Renal pelvis (tissue), 12 donors: Measurements from ENCODE around the gene CAMP. TPM values are rescaled to one million over a fixed set of nuclear protein-coding genes. Genes with fewer than 3 reads are reported as not detected.
A peak's percentile ranks its signal among the peaks of the same experiment; 100 is the strongest.

ENCODE experiments used
- DNase-seq: peaks from one replicate; pipeline ENCODE4 v3.0.0-alpha.2; 2013
- long read RNA-seq, 16 experiments: transcript quantifications; one replicate each; lab custom pipeline, GENCODE V29; 2026
- polyA plus RNA-seq, 3 donors: library from polyadenylated mRNA; unstranded; fragments of 120-200 nt; gene quantifications; one replicate each; pipeline ENCODE4 v1.2.1, GENCODE V29; 2013; ENCODE audit not compliant: insufficient read length in 3 of 3

The CAMP gene, protein sequence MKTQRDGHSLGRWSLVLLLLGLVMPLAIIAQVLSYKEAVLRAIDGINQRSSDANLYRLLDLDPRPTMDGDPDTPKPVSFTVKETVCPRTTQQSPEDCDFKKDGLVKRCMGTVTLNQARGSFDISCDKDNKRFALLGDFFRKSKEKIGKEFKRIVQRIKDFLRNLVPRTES
- 1 to 10 TPM in 2 of 3 donors, under 1 TPM in 1; 0.62 to 1.6 (median 1.5) TPM for polyA plus RNA-seq
- long read RNA-seq, donor 1, transcript CAMP-201 (4 exons, 745 nt): major isoform, 6 of 6 reads
- long read RNA-seq, donor 1, partial matches to known transcripts: 0 of 6 reads
- long read RNA-seq, donor 1, other reads (novel, unspliced or antisense): 0 of 6 reads
- long read RNA-seq, donor 2, transcript CAMP-201 (4 exons, 745 nt): major isoform, 5 of 5 reads
- long read RNA-seq, donor 2, partial matches to known transcripts: 0 of 5 reads
- long read RNA-seq, donor 2, other reads (novel, unspliced or antisense): 0 of 5 reads
- long read RNA-seq, donor 3: 0 reads
- long read RNA-seq, donor 4, partial matches to known transcripts: 0 of 1 reads
- long read RNA-seq, donor 4, other reads (novel, unspliced or antisense): 0 of 1 reads
- long read RNA-seq, donor 5: 0 reads
- long read RNA-seq, donor 6, partial matches to known transcripts: 0 of 1 reads
- long read RNA-seq, donor 6, other reads (novel, unspliced or antisense): 0 of 1 reads
- long read RNA-seq, donor 7, partial matches to known transcripts: 0 of 3 reads
- long read RNA-seq, donor 7, other reads (novel, unspliced or antisense): 0 of 3 reads
- long read RNA-seq, donor 8, partial matches to known transcripts: 0 of 1 reads
- long read RNA-seq, donor 8, other reads (novel, unspliced or antisense): 0 of 1 reads
- long read RNA-seq, donor 9, partial matches to known transcripts: 0 of 2 reads
- long read RNA-seq, donor 9, other reads (novel, unspliced or antisense): 0 of 2 reads
- long read RNA-seq, donor 10: 0 reads
- long read RNA-seq, donor 11, partial matches to known transcripts: 0 of 1 reads
- long read RNA-seq, donor 11, other reads (novel, unspliced or antisense): 0 of 1 reads
- long read RNA-seq, donor 12, partial matches to known transcripts: 0 of 1 reads
- long read RNA-seq, donor 12, other reads (novel, unspliced or antisense): 0 of 1 reads
- long read RNA-seq, donor 13: 0 reads
- long read RNA-seq, donor 14: 0 reads
- long read RNA-seq, donor 15: 0 reads
- long read RNA-seq, donor 16: 0 reads

DNA sequence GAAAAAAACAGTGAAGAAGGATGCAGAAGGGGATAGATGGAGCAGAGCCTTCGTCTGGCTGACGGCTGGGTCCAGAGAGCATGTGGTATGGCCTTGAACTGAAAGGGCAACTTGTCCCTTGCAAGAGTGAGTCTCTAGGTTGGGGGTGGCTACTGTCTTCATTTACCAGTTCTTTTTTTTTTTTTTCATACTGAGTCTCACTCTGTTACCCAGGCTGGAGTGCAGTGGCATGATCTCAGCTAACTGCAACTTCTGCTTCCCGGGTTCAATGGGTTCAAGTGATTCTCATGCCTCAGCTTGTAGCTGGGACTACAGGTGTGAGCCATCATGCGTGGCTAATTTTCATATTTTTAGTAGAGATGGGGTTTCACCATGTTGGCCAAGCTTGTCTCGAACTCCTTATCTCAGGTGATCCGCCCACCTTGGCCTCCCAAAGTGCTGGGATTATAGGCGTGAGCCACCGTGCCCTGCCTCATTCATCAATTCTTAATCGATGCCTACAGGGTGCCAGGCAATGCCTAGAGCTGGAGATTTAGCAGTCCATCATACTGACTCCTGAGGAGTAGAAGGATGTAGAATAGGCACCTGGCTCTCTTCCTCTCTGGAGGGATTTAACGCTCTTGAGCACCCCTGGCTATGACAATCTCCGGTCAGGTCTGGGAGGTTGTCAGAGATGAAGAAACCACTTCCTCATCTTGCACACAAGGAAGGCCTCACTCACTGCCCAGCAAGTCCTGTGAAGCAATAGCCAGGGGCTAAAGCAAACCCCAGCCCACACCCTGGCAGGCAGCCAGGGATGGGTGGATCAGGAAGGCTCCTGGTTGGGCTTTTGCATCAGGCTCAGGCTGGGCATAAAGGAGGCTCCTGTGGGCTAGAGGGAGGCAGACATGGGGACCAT lies at the start of gene CAMP:
Gene CAMP, plus strand, starts transcription at position 880 of the 898 bp plus-strand sequence. Its CDS starts 17 bp downstream, at position 897.
- no peak for DNase-seq

DNA sequence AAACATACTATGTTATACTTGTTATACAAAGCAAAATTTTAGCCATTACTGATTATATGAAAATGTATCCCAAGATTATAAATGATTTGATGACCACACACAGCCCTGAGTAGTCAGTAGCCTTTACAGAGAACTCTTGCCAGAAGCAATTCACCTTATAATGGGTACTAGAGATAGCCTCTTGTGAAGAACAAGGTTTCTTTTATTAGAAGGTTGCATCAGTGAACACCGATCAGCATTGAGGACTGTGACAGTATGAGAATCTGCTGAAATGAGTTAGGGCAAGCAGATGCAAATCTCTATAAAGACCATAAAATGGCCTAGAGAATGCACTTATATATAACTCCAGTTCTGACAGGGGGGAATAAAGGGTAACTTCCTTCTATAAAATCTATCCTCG lies 45.2 kb upstream of the CAMP start:
- DNase-seq: no peak

- DNase-seq: no peak
Observed at GRCh38 chr3:48180021-48180420, 43.3 kb upstream of the CAMP start.

DNA sequence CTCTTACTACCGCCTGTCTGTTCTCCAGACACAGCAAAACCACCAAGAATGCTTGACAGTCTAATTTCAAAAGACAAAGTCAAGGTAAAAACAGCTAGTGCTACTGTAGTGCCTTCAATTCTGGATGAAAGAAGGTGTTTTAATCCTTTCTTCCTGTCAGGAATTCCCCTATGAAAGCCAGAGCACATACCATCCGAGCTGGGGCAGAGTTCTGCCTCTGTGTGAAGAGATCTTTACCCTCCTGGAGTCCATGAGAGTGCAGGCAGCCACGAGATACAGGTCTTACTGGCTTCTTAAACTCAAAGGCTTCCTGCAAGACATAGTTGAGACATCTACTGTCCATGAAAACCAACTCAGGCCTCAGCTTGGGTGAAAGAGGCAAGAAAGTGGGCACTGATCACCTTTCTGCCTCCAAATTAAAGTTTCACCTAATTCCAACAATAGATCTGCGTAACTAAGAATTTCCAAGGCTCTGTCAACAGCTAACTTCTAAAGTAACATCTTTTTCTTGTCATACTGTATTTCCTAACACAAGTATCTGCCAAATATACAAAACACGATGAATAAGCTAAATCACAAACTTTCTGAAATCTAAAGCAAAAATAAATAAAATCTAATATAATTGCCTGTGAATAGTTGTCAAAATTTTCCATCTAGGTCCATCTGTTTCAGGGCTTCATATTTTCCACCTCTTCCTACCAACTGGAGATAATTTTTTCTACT lies 42.6 kb upstream of the CAMP start:
- DNase-seq: no peak

DNA sequence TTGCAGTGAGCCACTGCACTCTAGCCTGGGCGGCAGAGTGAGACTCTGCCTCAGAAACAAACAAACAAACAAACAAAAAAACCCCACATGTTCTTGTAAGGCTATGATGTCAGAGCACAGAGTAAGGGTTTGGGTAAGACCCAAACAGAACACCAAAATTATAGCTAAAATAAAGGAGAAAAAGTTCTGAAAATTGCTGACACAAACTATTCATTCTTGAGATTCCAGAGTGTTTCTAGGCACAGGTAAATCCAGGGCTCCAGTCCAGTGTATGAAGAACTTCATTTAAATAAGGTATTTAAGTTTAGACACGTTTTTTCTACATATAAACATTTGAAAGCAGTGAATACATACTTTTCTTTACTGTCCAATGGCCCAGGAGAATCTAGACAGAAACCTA lies 39.0 kb upstream of the CAMP start:
- no peak for DNase-seq

DNA sequence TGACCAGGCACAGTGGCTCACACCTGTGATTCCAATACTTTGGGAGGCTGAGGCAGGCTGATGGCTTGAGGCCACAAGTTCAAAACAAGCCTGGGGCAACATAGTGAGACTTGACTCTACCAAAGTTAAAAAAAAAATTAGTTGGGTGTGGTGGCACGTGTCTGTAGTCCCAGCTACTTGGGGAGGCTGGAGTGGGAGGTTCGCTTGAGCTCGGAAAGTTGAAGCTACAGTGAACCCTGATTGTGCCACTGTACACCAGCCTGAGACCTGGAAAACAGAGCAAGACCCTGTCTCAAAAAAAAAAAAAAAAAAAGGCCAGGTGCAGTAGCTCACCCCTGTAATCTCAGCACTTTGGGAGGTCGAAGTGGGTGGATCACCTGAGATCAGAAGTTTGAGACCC lies 38.2 kb upstream of the CAMP start:
- DNase-seq: no peak

GRCh38 chr3:48186631-48187300 lies 36.5 kb upstream of the CAMP start:
- DNase-seq: no peak

GRCh38 chr3:48187301-48187578 lies 36.1 kb upstream of the CAMP start:
- no peak for DNase-seq

DNA sequence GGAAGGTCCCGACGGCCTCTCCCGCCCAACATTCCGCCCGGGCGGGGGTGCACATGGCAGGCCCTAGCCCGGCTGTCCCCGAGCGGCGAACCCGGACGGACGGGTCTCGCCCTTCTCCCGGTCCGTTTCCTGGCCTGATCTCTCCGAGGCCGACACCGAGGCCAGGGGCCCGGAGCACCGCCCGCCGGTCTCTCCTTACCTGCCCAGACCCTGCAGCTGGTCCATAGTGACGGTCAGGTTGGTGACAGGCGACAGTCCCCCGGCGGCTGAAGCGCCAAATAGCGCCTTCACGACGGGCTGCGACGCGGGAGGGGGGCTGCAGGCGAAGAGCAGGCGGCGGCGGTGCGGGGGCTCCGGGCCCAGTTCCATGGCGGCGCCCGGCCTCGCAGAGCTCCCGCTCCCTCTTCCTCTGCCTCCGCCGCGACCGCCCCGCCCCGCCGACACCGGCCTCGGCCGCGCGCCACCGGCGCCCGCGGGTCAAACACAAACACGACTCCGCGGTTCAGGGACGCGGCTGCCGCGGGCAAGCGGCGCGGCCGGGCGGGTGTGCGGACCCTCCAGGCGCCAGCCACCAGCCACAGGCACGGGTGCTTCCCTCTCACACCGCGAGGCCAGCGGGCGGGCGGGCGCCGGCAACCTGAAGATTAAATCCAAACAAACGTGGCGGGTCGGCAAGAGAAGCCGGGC lies 35.6 kb upstream of the CAMP start:
- peak; percentile 83 for DNase-seq

DNA sequence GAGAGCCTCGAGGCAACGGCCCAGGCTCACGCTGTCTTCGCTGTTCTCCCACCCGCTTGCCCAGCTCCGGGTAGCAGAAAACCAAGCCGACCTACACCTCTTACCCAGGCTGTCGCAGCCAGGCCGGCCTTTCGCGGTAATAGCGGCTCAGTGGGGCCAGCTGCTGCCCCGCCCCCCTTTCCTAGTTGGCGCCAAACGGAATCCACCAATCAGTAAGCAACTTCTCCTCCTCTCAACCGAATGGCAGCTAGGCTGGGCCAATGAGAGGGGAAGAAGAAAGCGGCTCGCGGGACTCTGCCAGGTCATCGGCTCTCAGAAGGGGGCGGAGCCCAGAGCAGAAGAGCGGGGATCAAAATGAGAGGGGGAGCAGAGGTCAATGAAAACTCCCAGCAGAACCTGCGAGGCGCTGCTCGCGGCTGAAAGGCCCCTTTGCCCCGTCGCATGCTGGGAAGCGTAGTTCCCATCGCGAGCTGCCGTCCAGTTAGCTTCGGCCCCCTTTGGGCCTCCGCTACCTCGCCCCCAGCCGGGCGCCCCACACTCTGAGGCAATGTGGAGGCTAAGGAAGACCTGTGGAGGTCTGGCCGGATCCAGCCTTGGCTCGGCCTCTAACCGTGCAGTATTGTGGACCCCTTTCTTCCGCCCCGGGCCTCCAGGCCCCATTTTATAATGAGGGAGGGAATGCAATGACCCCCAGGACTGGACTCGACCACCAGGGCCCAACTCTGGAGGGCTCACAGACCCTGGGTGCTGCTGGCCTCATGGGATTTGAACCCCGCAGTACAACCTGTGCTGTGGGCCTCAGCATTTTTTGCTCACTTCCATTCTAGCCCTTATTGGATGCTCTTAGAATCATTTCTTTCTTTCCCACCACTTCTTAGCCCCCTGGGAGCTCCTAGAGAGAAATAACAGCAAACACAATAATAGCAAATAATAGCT lies 34.8 kb upstream of the CAMP start, which contains the start of gene CDC25A:
Gene CDC25A, minus strand, starts transcription at position 152 of the 936 bp plus-strand sequence. CDS start 470 bp downstream, outside the sequence.
- peak; percentile 100 for DNase-seq

DNA sequence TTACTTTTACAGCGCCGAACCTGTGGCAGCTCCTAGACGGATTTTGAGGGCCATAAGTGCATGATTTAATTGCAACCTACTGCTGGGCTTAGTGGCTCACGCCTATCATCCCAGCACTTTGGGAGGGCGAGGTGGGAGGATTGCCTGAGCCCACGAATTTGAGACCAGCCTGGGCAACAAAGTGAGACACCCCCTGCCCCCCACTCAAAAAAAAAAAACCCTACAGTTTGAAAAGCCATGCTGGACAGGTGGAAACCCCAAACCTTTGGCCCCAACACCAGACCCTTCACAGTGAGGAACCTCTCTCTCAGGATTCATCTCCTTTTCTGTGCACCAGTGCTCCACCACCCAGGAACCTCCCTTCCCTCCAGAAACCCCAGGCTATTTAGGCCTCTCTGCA lies 34.0 kb upstream of the CAMP start:
- no peak for DNase-seq

- DNase-seq: no peak
Observed at GRCh38 chr3:48190911-48191310, 32.4 kb upstream of the CAMP start.

DNA sequence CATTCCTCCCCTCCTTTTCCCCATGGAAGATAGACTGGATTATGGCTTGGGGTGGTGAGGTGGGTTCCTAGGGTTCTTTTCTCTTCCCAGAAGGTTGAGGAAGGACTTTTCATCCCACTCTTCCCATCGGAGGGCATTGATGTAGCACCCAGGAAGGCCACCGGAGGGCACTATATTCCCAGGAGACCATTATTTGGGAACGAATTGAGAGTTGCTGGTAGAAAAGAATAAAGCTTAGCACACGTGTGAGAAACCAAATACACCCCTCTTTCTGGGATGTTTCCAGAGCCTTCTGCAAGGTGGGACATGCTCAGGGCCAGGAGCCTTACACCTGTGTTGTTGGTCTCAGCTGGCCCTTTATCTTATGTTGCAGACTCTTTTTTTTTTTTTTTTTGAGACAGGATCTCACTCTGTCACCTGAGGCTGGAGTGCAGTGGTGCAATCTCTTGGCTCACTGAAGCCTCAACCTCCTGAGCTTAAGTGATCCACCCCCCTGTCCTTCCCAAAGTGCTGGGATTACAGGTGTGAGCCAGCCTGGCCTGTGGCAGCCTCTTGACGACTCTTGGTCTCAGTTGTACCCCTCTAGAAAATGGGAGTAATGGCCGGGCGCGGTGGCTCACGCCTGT lies 28.7 kb upstream of the CAMP start:
- DNase-seq: peak; percentile 65

DNA sequence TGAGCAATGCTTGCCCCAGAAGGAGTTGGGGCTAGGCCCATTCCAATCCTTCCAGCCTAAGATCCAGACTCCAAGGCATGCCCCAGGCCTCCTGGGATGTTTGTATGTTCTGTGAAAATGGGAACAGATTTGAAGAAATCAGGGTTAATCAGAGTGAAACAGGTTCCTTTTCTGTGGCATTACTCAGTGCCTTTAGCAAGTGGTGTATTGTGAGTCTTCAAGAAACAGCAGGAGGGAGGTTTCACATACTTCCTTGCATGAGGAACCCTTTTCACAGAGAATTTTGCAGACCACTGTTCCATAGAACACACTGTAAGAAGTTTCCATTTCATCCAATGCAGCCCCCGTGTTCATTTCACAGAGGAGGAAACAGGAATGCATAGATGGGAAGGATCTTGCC lies 26.7 kb upstream of the CAMP start:
- no peak for DNase-seq

DNA sequence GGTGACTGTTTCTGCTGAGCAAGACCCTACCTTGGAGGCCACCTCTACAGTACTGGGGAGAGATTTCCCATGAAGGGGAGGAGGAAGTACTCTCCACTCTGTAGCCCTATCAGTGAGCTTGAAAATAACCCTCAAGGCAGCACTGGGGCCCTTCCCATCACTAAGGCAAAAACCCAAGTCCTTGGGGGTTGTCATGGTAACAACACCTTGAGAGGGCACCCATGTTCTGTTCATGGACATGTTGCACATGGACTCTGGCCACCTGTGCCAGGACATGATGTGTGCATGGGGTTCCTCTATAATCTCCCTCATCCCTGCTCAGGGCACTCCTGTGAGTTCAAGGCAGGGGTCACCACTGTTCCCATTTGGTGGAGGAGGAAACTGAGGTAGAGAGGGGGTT lies 24.2 kb upstream of the CAMP start:
- DNase-seq: no peak

GRCh38 chr3:48202632-48203031 lies 20.7 kb upstream of the CAMP start:
- no peak for DNase-seq

GRCh38 chr3:48208076-48208475 lies 15.2 kb upstream of the CAMP start:
- DNase-seq: no peak

GRCh38 chr3:48209445-48209844 lies 13.8 kb upstream of the CAMP start:
- no peak for DNase-seq
